ENCODE measurements around the gene EPHA3. TPM values are rescaled to one million over a fixed set of nuclear protein-coding genes. Genes with fewer than 3 reads are reported as not detected.

The EPHA3 gene
- total and polyA plus RNA-seq, 2 donors (not counting 1 experiment from before 2014, with no cell fraction given) = 0.01 TPM; not detected in 1

- ChIA-PET CTCF (no interaction called here), POLR2A (no interaction called here)
- TF ChIP-seq CTCF (IDR thresholded peaks at IDR 0.05) (no peak), EZH2 (IDR thresholded peaks at IDR 0.05; ENCODE audit: borderline replicate concordance, insufficient read depth, low read depth, low read length, poor library complexity, severe bottlenecking) (no peak)
- WGBS (ENCODE audit: insufficient coverage) = no CpG with 5 or more reads among the region's 2 CpGs
- no peaks in the 10 kb centered on the region for H3K4me1 ChIP-seq (ENCODE audit: control insufficient read depth in 2 of 2, insufficient read depth in 2 of 2, low read length in 2 of 2)
- DNase-seq (no peak), ATAC-seq (ENCODE audit: low read depth) (no peak)
- H2AFZ ChIP-seq (ENCODE audit: insufficient read depth, low read depth, low read length, poor library complexity, severe bottlenecking) = no peak overlapping the region
- H3K4me1 Mint-ChIP-seq = no peaks in the 10 kb centered on the region
- H3K9me3 ChIP-seq (ENCODE audit: control extremely low read depth in 1 of 3, control insufficient read depth in 2 of 3, insufficient read depth in 1 of 3, low read length in 2 of 3) = no peaks in the 10 kb centered on the region
- H4K20me1 ChIP-seq (ENCODE audit: control insufficient read depth, insufficient read depth, low read length, poor library complexity, severe bottlenecking) = no peaks in the 10 kb centered on the region
- H3K27me3 Mint-ChIP-seq = no peaks in the 10 kb centered on the region
- H3K9ac ChIP-seq (ENCODE audit: low read length) = no peak overlapping the region
- H3K27me3 ChIP-seq (replicated peaks in 1 of 4; ENCODE audit: control extremely low read depth in 1 of 4, control insufficient read depth in 3 of 4, insufficient read depth in 4 of 4, low read length in 3 of 4) = no peaks in the 10 kb centered on the region
- no peak overlapping the region for H3K27ac ChIP-seq (ENCODE audit: low read length in 2 of 2)
- H3K4me2 ChIP-seq (replicated peaks; ENCODE audit: low read depth, low read length, poor library complexity, severe bottlenecking) = no peak overlapping the region
- no peaks in the 10 kb centered on the region for H3K9me3 Mint-ChIP-seq (ENCODE audit: insufficient read depth)
- no peak overlapping the region for H3K4me3 ChIP-seq (ENCODE audit: control extremely low read depth in 1 of 5, extremely low read depth in 1 of 5, insufficient read depth in 1 of 5, low read depth in 2 of 5, low read length in 4 of 5)
- no peak overlapping the region for H3K27ac Mint-ChIP-seq
- no peaks in the 10 kb centered on the region for H3K36me3 ChIP-seq (replicated peaks in 1 of 2; ENCODE audit: control extremely low read depth in 1 of 2, control insufficient read depth in 1 of 2, extremely low read depth in 1 of 2, insufficient read depth in 2 of 2, low read length in 1 of 2)
- no peak overlapping the region for H3K4me3 Mint-ChIP-seq
- intact Hi-C loops (cut with micrococcal nuclease) = no loop called here
- H3K79me2 ChIP-seq (ENCODE audit: control insufficient read depth, insufficient read depth, low read length) = no peaks in the 10 kb centered on the region
Observed at GRCh38 chr3:89144080-89144479, 36.7 kb downstream of the EPHA3 start.

GRCh38 chr3:89145995-89146394 is 38.6 kb downstream of the EPHA3 start:
- H3K9ac ChIP-seq (ENCODE audit: low read length) = no peak overlapping the region
- H3K36me3 ChIP-seq (replicated peaks in 1 of 2; ENCODE audit: control extremely low read depth in 1 of 2, control insufficient read depth in 1 of 2, extremely low read depth in 1 of 2, insufficient read depth in 2 of 2, low read length in 1 of 2) = no peaks in the 10 kb centered on the region
- H3K4me3 Mint-ChIP-seq = no peak overlapping the region
- no peak overlapping the region for H3K4me2 ChIP-seq (replicated peaks; ENCODE audit: low read depth, low read length, poor library complexity, severe bottlenecking)
- no peaks in the 10 kb centered on the region for H3K79me2 ChIP-seq (ENCODE audit: control insufficient read depth, insufficient read depth, low read length)
- H3K9me3 Mint-ChIP-seq (ENCODE audit: insufficient read depth) = no peaks in the 10 kb centered on the region
- no peaks in the 10 kb centered on the region for H4K20me1 ChIP-seq (ENCODE audit: control insufficient read depth, insufficient read depth, low read length, poor library complexity, severe bottlenecking)
- ATAC-seq (ENCODE audit: low read depth) = no peak
- ChIA-PET CTCF (no interaction called here), POLR2A (no interaction called here)
- no peak overlapping the region for H3K4me3 ChIP-seq (ENCODE audit: control extremely low read depth in 1 of 5, extremely low read depth in 1 of 5, insufficient read depth in 1 of 5, low read depth in 2 of 5, low read length in 4 of 5)
- H2AFZ ChIP-seq (ENCODE audit: insufficient read depth, low read depth, low read length, poor library complexity, severe bottlenecking) = no peak overlapping the region
- H3K27me3 Mint-ChIP-seq = no peaks in the 10 kb centered on the region
- no peak overlapping the region for H3K27ac Mint-ChIP-seq
- H3K4me1 Mint-ChIP-seq = no peaks in the 10 kb centered on the region
- DNase-seq = no peak
- intact Hi-C loops (cut with micrococcal nuclease) = no loop called here
- no peaks in the 10 kb centered on the region for H3K27me3 ChIP-seq (replicated peaks in 1 of 4; ENCODE audit: control extremely low read depth in 1 of 4, control insufficient read depth in 3 of 4, insufficient read depth in 4 of 4, low read length in 3 of 4)
- no peak overlapping the region for H3K27ac ChIP-seq (ENCODE audit: low read length in 2 of 2)
- H3K9me3 ChIP-seq (ENCODE audit: control extremely low read depth in 1 of 3, control insufficient read depth in 2 of 3, insufficient read depth in 1 of 3, low read length in 2 of 3) = no peaks in the 10 kb centered on the region
- TF ChIP-seq CTCF (IDR thresholded peaks at IDR 0.05) (no peak), EZH2 (IDR thresholded peaks at IDR 0.05; ENCODE audit: borderline replicate concordance, insufficient read depth, low read depth, low read length, poor library complexity, severe bottlenecking) (no peak)
- H3K4me1 ChIP-seq (ENCODE audit: control insufficient read depth in 2 of 2, insufficient read depth in 2 of 2, low read length in 2 of 2) = no peaks in the 10 kb centered on the region

All from B cell (primary cell).